ENCODE data around the gene MEN1. TPM values are rescaled to one million over a fixed set of nuclear protein-coding genes. Genes with fewer than 3 reads are reported as not detected.
A peak's percentile ranks its signal among the peaks of the same experiment; 100 is the strongest.

Gene MEN1
- total and polyA plus RNA-seq, 4 donors, result 9.1 to 18.8 (median 16.3) TPM

DNA sequence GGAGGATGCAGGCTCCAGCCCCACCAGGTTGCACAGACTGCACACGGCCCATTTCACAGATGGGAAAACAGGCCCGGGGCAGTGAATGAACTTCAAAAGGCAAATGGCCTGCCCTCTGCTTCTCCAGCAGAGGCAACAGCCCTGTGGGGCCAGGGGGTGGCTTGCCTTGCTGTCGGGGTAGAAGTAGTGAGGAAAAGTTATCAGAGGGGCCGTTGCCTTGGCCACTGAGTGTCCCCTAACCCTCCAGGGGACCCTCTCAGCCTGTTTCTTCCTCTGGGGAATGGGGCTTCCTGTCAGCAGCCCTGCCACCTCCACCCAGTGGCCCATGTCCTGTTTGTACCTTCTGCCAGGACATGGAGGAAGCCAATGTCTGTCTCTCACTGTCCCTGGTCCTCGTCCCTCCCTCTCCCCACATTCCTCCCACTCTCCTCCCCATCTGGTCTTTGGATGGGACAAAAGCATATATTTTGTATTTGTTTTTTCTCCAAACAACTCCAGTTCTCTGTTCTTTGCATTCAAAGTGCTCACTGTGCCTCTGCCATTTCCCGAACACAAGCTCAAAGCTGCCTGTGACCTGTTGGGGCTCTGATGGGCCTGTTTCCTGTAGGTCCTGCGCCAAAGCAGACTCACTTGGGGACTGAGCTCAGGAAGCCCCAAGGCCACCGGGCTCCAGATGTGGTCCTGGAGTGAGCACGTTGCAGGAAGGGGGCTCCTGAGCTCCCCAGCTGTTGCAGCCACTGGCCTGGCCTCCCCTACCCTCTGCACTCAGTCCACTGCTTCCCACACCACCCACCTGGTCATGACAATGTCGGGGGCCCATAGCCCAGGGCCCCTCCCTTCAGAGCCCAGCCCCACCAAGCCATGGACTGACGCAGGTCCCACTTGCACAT, 16.8 kb downstream of the MEN1 start:
- Histone ChIP-seq H3K36me3 (ENCODE audit: control insufficient read depth in 1 of 2, insufficient read depth in 2 of 2, low read length in 1 of 2) (peaks cover 0 to 3% of the 10 kb centered on the region in 2 donors), H3K27me3 (ENCODE audit: control insufficient read depth in 1 of 2, insufficient read depth in 2 of 2, low read length in 1 of 2) (no peaks in the 10 kb centered on the region), H3K27ac (ENCODE audit: low read depth in 1 of 2, low read length in 2 of 2) (no peak overlapping the region), H3K4me3 (ENCODE audit: low read length in 2 of 2) (no peak overlapping the region), H3K9me3 (ENCODE audit: control insufficient read depth, low read length) (no peaks in the 10 kb centered on the region), H3K4me1 (ENCODE audit: control insufficient read depth in 1 of 2, insufficient read depth in 2 of 2, low read length in 2 of 2) (no peaks in the 10 kb centered on the region)
- ATAC-seq (ENCODE audit: low FRiP score) (no peak), DNase-seq (peak in 1 of 2 donors; percentile 66)
- WGBS, 2 donors, result 69 to 72% methylated on average over 11 of the region's 11 CpGs
- intact Hi-C loops (cut with DNase I), result no loop called here

DNA sequence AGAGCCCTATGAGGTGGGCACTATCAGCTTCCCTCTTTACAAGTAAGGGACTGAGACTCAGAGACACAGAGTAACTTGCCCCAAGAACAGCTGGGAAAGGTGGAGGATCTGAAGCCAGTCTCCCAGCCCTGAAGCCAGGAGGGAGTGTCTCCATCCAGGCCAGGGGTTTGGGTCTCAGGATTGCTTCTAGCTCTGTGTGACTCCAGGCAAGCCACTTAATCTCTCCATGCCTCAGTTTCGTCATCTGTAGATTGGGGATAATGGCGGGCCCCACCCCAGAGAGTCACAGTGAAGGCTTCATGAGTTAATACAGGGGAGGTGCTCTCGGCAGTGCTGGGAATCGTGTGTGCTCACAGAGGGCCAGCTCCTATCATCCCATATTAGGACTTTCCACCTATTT, 17.9 kb downstream of the MEN1 start:
- DNase-seq (no peak), ATAC-seq (ENCODE audit: low FRiP score) (no peak)
- intact Hi-C loops (cut with DNase I), result no loop called here
- no peaks in the 10 kb centered on the region for H3K9me3 ChIP-seq (ENCODE audit: control insufficient read depth, low read length)
- no peak overlapping the region for H3K4me3 ChIP-seq (ENCODE audit: low read length in 2 of 2)
- H3K27ac ChIP-seq (ENCODE audit: low read depth in 1 of 2, low read length in 2 of 2), result no peak overlapping the region
- H3K27me3 ChIP-seq (ENCODE audit: control insufficient read depth in 1 of 2, insufficient read depth in 2 of 2, low read length in 1 of 2), result no peaks in the 10 kb centered on the region
- H3K4me1 ChIP-seq (ENCODE audit: control insufficient read depth in 1 of 2, insufficient read depth in 2 of 2, low read length in 2 of 2), result no peaks in the 10 kb centered on the region
- 88 to 91% methylated on average over 4 of the region's 4 CpGs for WGBS, 2 donors
- peaks cover 0 to 3% of the 10 kb centered on the region in 2 donors for H3K36me3 ChIP-seq (ENCODE audit: control insufficient read depth in 1 of 2, insufficient read depth in 2 of 2, low read length in 1 of 2)

DNA sequence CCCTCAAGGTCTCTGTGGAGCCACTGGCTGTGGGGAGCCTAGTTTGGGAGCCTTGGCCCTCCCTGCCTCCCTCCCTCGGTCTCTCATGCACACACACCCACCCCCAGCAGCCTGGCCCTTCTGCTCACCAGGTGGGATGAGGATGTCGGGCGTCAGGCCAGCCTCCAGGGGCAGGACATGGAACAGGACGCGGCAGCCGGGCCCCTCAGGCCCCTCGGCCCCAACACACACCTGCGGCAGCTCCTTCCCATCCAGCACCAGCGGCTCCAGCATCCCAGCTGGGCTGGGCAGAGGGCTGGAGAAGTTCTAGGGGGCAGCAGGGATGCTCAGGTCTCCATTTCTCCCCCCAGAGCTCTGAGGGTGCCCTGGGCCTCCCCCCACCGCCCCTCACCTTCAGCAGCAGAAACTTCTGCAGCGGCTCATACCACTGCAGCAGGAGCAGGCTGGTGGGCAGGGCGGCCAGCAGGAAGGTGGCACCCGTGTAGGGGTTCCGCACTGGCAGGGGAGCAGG, 18.5 kb downstream of the MEN1 start:
- DNase-seq, result peak in 1 of 2 donors; percentile 52
- Histone ChIP-seq H3K36me3 (ENCODE audit: control insufficient read depth in 1 of 2, insufficient read depth in 2 of 2, low read length in 1 of 2) (peaks cover 0 to 3% of the 10 kb centered on the region in 2 donors), H3K4me1 (ENCODE audit: control insufficient read depth in 1 of 2, insufficient read depth in 2 of 2, low read length in 2 of 2) (no peaks in the 10 kb centered on the region), H3K4me3 (ENCODE audit: low read length in 2 of 2) (no peak overlapping the region), H3K9me3 (ENCODE audit: control insufficient read depth, low read length) (no peaks in the 10 kb centered on the region), H3K27me3 (ENCODE audit: control insufficient read depth in 1 of 2, insufficient read depth in 2 of 2, low read length in 1 of 2) (no peaks in the 10 kb centered on the region), H3K27ac (ENCODE audit: low read depth in 1 of 2, low read length in 2 of 2) (no peak overlapping the region)
- intact Hi-C loops (cut with DNase I), result no loop called here
- WGBS, 2 donors, result 94% methylated on average over 14 of the region's 14 CpGs
- ATAC-seq (ENCODE audit: low FRiP score), result no peak

DNA sequence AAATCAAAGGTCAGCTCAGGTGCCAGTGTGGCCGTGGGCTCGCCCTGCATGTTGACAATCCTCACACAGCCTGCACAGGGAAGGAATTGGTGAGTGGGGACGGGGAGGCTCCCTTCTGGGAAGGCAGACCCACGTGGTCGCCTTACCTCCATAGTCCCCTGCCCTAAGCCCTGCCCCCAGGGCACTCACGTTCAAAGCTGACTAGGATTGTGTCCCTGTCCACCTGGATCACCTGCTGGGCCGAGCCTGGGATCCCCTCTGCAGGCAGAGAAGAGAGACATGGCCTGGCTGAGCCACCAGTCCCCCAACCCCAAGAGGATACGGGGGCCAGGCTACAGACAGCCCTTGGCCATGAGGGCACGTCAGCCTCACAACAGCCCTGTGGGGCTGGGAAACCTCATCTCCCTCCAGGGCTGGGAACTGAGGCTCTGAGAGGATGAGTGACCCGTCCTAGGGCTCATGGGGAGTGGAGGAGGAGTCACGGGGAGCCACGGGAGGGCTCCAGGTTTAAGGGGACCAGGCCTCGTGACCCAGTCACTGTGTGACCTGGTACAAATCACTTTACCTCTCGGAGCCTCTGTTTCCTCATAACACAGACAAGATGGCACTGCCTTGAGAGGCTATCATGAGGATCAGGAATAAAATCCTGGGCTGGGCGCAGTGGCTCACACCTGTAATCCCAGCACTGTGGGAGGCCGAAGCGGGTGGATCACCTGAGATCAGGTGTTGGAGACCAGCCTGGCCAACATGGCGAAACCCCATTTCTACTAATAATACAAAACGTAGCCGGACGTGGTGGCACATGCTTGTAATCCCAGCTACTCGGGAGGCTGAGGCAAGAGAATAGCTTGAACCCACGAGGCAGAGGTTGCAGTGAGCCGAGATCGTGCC, 19.9 kb downstream of the MEN1 start:
- intact Hi-C loops (cut with DNase I), result no loop called here
- DNase-seq (peak in 1 of 2 donors; percentile 51), ATAC-seq (ENCODE audit: low FRiP score) (no peak)
- WGBS, 2 donors, result 87 to 90% methylated on average over 25 of the region's 25 CpGs
- Histone ChIP-seq H3K4me3 (ENCODE audit: low read length in 2 of 2) (no peak overlapping the region), H3K9me3 (ENCODE audit: control insufficient read depth, low read length) (no peaks in the 10 kb centered on the region), H3K27me3 (ENCODE audit: control insufficient read depth in 1 of 2, insufficient read depth in 2 of 2, low read length in 1 of 2) (no peaks in the 10 kb centered on the region), H3K27ac (ENCODE audit: low read depth in 1 of 2, low read length in 2 of 2) (no peak overlapping the region), H3K36me3 (ENCODE audit: control insufficient read depth in 1 of 2, insufficient read depth in 2 of 2, low read length in 1 of 2) (peaks cover 0 to 3% of the 10 kb centered on the region in 2 donors), H3K4me1 (ENCODE audit: control insufficient read depth in 1 of 2, insufficient read depth in 2 of 2, low read length in 2 of 2) (no peaks in the 10 kb centered on the region)

DNA sequence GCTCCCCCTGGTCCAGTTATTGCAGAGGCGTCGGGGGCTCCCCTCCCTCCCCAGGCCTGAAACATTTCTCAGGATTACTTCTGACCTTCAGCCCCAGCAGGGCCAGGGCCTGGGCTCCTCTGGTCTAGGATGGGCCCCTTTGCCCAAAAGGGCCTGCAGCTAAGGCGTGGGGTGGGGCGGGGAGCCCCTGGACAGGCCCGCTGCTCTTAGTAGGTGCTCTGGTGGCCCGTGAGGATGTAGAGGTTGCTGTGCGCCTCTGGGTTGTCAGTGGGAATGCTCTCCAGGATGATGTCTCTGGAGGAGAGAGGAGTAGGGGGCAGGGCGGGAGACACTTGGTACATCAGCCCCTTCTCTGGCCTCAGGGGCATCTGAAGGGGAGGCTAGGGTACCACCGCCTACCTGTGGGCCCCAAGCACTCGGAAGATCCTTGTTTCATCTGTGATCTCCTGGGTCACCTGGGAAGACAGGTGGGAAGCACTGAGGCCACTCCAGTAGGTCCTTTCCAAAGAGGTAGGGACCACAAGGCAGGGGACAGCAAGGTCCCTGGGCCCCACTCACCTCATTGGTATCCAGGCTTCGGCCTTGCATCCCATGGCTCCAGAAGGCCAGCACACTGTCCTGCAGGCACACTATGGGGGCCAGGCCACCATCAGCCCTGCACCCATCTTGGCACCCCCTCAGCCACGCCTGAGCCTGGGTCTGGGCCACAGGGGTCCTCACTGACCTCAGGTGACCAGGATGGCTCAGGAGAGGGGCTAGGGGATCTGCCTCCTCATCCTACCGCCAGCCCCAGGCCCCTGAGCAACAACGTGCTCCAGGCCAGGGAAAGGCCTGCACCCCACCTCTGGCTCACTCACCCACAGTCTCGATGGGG, 20.8 kb downstream of the MEN1 start:
- Histone ChIP-seq H3K27me3 (ENCODE audit: control insufficient read depth in 1 of 2, insufficient read depth in 2 of 2, low read length in 1 of 2) (no peaks in the 10 kb centered on the region), H3K9me3 (ENCODE audit: control insufficient read depth, low read length) (no peaks in the 10 kb centered on the region), H3K36me3 (ENCODE audit: control insufficient read depth in 1 of 2, insufficient read depth in 2 of 2, low read length in 1 of 2) (peaks cover 0 to 3% of the 10 kb centered on the region in 2 donors), H3K4me1 (ENCODE audit: control insufficient read depth in 1 of 2, insufficient read depth in 2 of 2, low read length in 2 of 2) (no peaks in the 10 kb centered on the region), H3K27ac (ENCODE audit: low read depth in 1 of 2, low read length in 2 of 2) (no peak overlapping the region), H3K4me3 (ENCODE audit: low read length in 2 of 2) (no peak overlapping the region)
- intact Hi-C loops (cut with DNase I), result no loop called here
- ATAC-seq (ENCODE audit: low FRiP score) (no peak), DNase-seq (peak in 1 of 2 donors; percentile 67)
- WGBS, 2 donors, result 91 to 94% methylated on average over 15 of the region's 15 CpGs

DNA sequence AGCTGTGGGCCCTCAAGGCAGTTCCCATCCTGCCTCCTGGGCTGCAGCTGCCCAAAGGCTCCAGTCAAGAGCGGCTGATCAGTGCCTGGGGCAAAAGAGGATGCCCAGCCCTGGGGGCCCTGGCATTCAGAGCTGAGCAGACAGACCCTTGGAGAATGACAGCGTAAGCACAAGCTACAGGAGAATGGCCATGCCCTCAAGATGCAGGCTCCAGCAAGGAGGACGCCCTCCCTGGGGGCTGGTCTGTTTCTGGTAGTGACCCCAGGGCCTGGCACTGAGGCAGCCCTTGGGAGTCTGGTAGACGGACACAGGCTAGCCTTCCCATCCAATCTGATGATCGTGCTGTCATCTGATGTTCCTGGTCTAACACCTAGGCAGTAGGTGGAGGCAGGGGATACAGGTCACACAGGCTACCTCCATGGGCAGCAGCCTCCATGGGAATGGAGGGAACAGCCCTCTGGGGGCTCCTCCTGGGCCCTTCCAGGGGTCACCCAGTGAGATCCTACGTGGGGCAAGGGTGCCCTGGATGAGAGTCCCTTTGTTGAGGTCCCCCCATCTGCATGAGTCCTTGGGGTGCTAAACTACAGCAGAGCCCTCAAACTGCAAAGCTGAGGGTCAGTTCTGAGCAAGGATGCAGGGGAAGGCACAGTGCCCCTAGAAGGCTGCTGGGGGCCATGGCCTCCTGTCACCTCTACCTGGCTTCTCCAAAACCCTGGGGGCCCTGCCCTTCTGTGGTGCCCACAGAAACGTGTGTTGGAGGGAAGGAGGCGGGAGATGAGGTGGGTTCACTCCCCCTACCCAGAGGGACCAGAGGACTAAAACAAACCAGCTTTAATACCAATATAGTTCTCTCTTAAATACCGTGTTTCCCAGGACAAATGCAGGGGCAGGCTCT, 21.8 kb downstream of the MEN1 start:
- intact Hi-C loops (cut with DNase I), result no loop called here
- DNase-seq (peak in 1 of 2 donors; percentile 64), ATAC-seq (ENCODE audit: low FRiP score) (no peak)
- H3K9me3 ChIP-seq (ENCODE audit: control insufficient read depth, low read length), result no peaks in the 10 kb centered on the region
- H3K27me3 ChIP-seq (ENCODE audit: control insufficient read depth in 1 of 2, insufficient read depth in 2 of 2, low read length in 1 of 2), result no peaks in the 10 kb centered on the region
- no peaks in the 10 kb centered on the region for H3K4me1 ChIP-seq (ENCODE audit: control insufficient read depth in 1 of 2, insufficient read depth in 2 of 2, low read length in 2 of 2)
- WGBS, 2 donors, result 82 to 84% methylated on average over 9 of the region's 9 CpGs
- H3K27ac ChIP-seq (ENCODE audit: low read depth in 1 of 2, low read length in 2 of 2), result no peak overlapping the region
- H3K36me3 ChIP-seq (ENCODE audit: control insufficient read depth in 1 of 2, insufficient read depth in 2 of 2, low read length in 1 of 2), result peaks cover 0 to 3% of the 10 kb centered on the region in 2 donors
- no peak overlapping the region for H3K4me3 ChIP-seq (ENCODE audit: low read length in 2 of 2)

DNA sequence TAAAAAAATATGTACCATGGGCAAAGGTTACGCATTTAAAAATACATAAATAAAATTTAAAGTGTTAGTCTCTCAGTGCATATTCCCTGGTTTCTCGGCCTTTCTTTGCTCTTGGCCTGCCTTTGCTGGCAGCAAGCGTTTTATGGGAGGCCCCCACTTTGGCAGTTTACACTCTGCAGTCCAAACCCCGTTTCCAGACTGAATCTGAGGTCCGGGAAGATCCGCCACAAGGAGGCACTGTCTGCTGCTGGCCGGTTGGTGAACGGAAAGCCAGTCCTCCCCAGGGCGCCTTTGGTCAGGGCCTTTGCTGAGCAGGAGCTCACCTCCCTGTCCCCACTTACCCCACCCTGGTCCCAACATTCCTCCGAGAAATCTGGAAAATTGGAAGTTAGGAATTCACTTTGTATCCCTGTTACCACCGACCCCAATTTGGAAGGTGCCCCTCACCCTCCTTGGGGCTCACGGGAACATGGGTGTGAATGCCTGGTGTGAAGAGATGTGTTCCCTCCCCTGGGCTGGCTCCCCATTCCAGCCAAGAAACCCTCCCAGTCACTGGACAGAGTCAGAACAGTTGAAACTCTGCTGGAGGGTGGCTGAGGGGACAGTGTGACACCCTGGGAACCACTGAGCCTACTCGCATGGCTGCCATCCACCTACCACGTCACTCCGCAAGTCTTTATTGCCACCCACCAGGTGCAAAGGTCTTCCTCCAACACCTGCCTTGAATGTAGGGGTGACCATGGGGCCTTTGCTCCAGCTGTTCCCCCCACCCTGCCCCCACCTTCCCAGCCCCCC, 22.6 kb downstream of the MEN1 start:
- intact Hi-C loops (cut with DNase I), result no loop called here
- no peak overlapping the region for H3K27ac ChIP-seq (ENCODE audit: low read depth in 1 of 2, low read length in 2 of 2)

More for the DNA sequence above, 22.6 kb downstream of the MEN1 start:
- H3K36me3 ChIP-seq (ENCODE audit: control insufficient read depth in 1 of 2, insufficient read depth in 2 of 2, low read length in 1 of 2), result peaks cover 0 to 3% of the 10 kb centered on the region in 2 donors
- H3K9me3 ChIP-seq (ENCODE audit: control insufficient read depth, low read length), result no peaks in the 10 kb centered on the region
- no peak overlapping the region for H3K4me3 ChIP-seq (ENCODE audit: low read length in 2 of 2)
- H3K4me1 ChIP-seq (ENCODE audit: control insufficient read depth in 1 of 2, insufficient read depth in 2 of 2, low read length in 2 of 2), result no peaks in the 10 kb centered on the region
- no peaks in the 10 kb centered on the region for H3K27me3 ChIP-seq (ENCODE audit: control insufficient read depth in 1 of 2, insufficient read depth in 2 of 2, low read length in 1 of 2)
- DNase-seq (peak; percentile 70 to 88), ATAC-seq (ENCODE audit: low FRiP score) (peak; percentile 53)
- 50 to 52% methylated on average over 15 of the region's 15 CpGs for WGBS, 2 donors

Measured in aorta (tissue), 5 donors.